HG03280 (cell line): ENCODE measurements around the gene BAHCC1.

Source experiments
- ATAC-seq: cut with Tn5 transposase; IDR thresholded peaks from one replicate; pipeline ENCODE4 v1.9.1; 2021; ENCODE audit warnings: mild to moderate bottlenecking, moderate library complexity; ENCODE audit not compliant: unreplicated experiment

BAHCC1 gene

GRCh38 chr17:81489998-81490992 is 95.0 kb downstream of the BAHCC1 start:
- ATAC-seq: no peak

GRCh38 chr17:81491181-81491581 is 95.9 kb downstream of the BAHCC1 start:
- no peak for ATAC-seq

GRCh38 chr17:81491761-81492160 is 96.5 kb downstream of the BAHCC1 start:
- no peak for ATAC-seq

- ATAC-seq: no peak
Measured at GRCh38 chr17:81492202-81492601, 96.9 kb downstream of the BAHCC1 start.

- no peak for ATAC-seq
Measured at GRCh38 chr17:81492706-81493105, 97.4 kb downstream of the BAHCC1 start.

- no peak for ATAC-seq
Measured at GRCh38 chr17:81493198-81494038, 98.2 kb downstream of the BAHCC1 start.

GRCh38 chr17:81494626-81495377 is 99.5 kb downstream of the BAHCC1 start:
- no peak for ATAC-seq

- no peak for ATAC-seq
Measured at GRCh38 chr17:81498953-81499600, 103.8 kb downstream of the BAHCC1 start.

- no peak for ATAC-seq
Measured at GRCh38 chr17:81499601-81499970, 104.3 kb downstream of the BAHCC1 start.

GRCh38 chr17:81500047-81500446 is 104.8 kb downstream of the BAHCC1 start:
- no peak for ATAC-seq

- ATAC-seq: no peak
Measured at GRCh38 chr17:81502471-81503017, 107.3 kb downstream of the BAHCC1 start.

GRCh38 chr17:81503619-81504018 is 108.4 kb downstream of the BAHCC1 start:
- no peak for ATAC-seq

GRCh38 chr17:81508639-81509206 is 113.5 kb downstream of the BAHCC1 start:
- no peak for ATAC-seq

- ATAC-seq: no peak
Measured at GRCh38 chr17:81509207-81509971, 114.1 kb downstream of the BAHCC1 start.

- no peak for ATAC-seq
Measured at GRCh38 chr17:81509972-81510784, 114.9 kb downstream of the BAHCC1 start.

- no peak for ATAC-seq
Measured at GRCh38 chr17:81510785-81511553, 115.7 kb downstream of the BAHCC1 start.

- ATAC-seq: no peak
Measured at GRCh38 chr17:81511554-81511803, 116.2 kb downstream of the BAHCC1 start.
